HEK293 (cell line): ENCODE measurements around the gene ASCL3.
A peak's percentile ranks its signal among the peaks of the same experiment; 100 is the strongest.

Experiments
- CTCF ChIA-PET: fragments of 350-600 bp; formaldehyde crosslinking; extraction: SDS; loops from one replicate; lab custom pipeline; 2021; ENCODE audit warnings: antibody characterized with exemption; lab: Yijun Ruan, JAX
- POLR2A ChIA-PET: fragments of 300-600 bp; formaldehyde crosslinking; extraction: SDS; loops from one replicate; lab custom pipeline; 2020; ENCODE audit warnings: antibody characterized with exemption, inconsistent platforms; lab: Yijun Ruan, JAX
- H3K27ac ChIP-seq: fragments of 200-500 bp; sonication (Bioruptor generic); 2 replicates; pipeline ENCODE4 v1.5.1; 2014; ENCODE audit warnings: low read depth, low read length, control low read depth, inconsistent platforms; ENCODE audit errors: extremely low read depth
- H3K36me3 ChIP-seq, 2 experiments: fragments of 200-500 bp in 1 of 2; sonication (Bioruptor generic) in 1 of 2; 1 replicate in 1 of 2; 2 replicates in 1 of 2; pipeline ENCODE4 v1.5.1; 2014 to 2017; ENCODE audit warnings: inconsistent platforms in 2 of 2, low read length in 2 of 2; ENCODE audit not compliant: control insufficient read depth in 2 of 2, insufficient read depth in 1 of 2
- H3K4me1 ChIP-seq: fragments of 200-500 bp; sonication (Bioruptor generic); 2 replicates; pipeline ENCODE4 v1.5.1; 2014; ENCODE audit warnings: mild to moderate bottlenecking, low read length, inconsistent platforms; ENCODE audit not compliant: control insufficient read depth, insufficient read depth
- H3K4me3 ChIP-seq: 2 replicates; pipeline ENCODE4 v1.5.1; 2011; ENCODE audit warnings: low read depth, mild to moderate bottlenecking, control low read depth, low read length, moderate library complexity
- H3K9me3 ChIP-seq: fragments of 200-500 bp; sonication (Bioruptor generic); 2 replicates; pipeline ENCODE4 v1.5.1; 2014; ENCODE audit warnings: low read depth, low read length, inconsistent platforms; ENCODE audit not compliant: control insufficient read depth, insufficient read depth
- BCL11A ChIP-seq: fragments of 450-650 bp; formaldehyde crosslinking; IDR thresholded peaks from 2 replicates; pipeline ENCODE4 v1.5.1; 2016; ENCODE audit warnings: low read depth, missing biosample characterization, missing genetic modification characterization
- KLF8 ChIP-seq: fragments of 450-650 bp; formaldehyde crosslinking; IDR thresholded peaks from 2 replicates; pipeline ENCODE4 v1.5.1; 2016; ENCODE audit warnings: missing biosample characterization, missing genetic modification characterization
- OSR2 ChIP-seq: fragments of 450-650 bp; formaldehyde crosslinking; IDR thresholded peaks from 2 replicates; pipeline ENCODE4 v1.5.1; 2016; ENCODE audit warnings: missing biosample characterization, missing genetic modification characterization
- OVOL3 ChIP-seq: fragments of 450-650 bp; formaldehyde crosslinking; IDR thresholded peaks from 2 replicates; pipeline ENCODE4 v1.5.1; 2016; ENCODE audit warnings: missing biosample characterization, missing genetic modification characterization
- REST ChIP-seq: fragments of 450-650 bp; formaldehyde crosslinking; IDR thresholded peaks from 2 replicates; pipeline ENCODE4 v1.5.1; 2016; ENCODE audit warnings: missing biosample characterization, missing genetic modification characterization
- SP2 ChIP-seq: fragments of 450-650 bp; formaldehyde crosslinking; IDR thresholded peaks from 2 replicates; pipeline ENCODE4 v1.5.1; 2016; ENCODE audit warnings: missing biosample characterization, missing genetic modification characterization
- ZBTB20 ChIP-seq: fragments of 450-650 bp; formaldehyde crosslinking; IDR thresholded peaks from 2 replicates; pipeline ENCODE4 v1.5.1; 2016; ENCODE audit warnings: missing biosample characterization, missing genetic modification characterization
- ZNF121 ChIP-seq: fragments of 450-650 bp; formaldehyde crosslinking; IDR thresholded peaks from 2 replicates; pipeline ENCODE4 v1.5.1; 2016; ENCODE audit warnings: missing biosample characterization, missing genetic modification characterization
- ZNF19 ChIP-seq: fragments of 450-650 bp; formaldehyde crosslinking; IDR thresholded peaks from 2 replicates; pipeline ENCODE4; 2016; ENCODE audit warnings: missing biosample characterization, missing genetic modification characterization, low read depth
- ZNF2 ChIP-seq: fragments of 450-650 bp; formaldehyde crosslinking; IDR thresholded peaks from 2 replicates; pipeline ENCODE4 v1.5.1; 2016; ENCODE audit warnings: missing biosample characterization, missing genetic modification characterization
- ZNF221 ChIP-seq: fragments of 450-650 bp; formaldehyde crosslinking; IDR thresholded peaks from 2 replicates; pipeline ENCODE4 v1.5.1; 2017; ENCODE audit warnings: missing biosample characterization, missing genetic modification characterization, borderline replicate concordance
- ZNF350 ChIP-seq: fragments of 450-650 bp; formaldehyde crosslinking; IDR thresholded peaks from 2 replicates; pipeline ENCODE4 v1.5.0; 2017; ENCODE audit warnings: missing biosample characterization, mild to moderate bottlenecking, missing genetic modification characterization
- ZNF37A ChIP-seq: fragments of 450-650 bp; IDR thresholded peaks from 2 replicates; pipeline ENCODE4 v1.5.1; 2018; ENCODE audit warnings: missing biosample characterization, missing genetic modification characterization
- ZNF398 ChIP-seq: fragments of 450-650 bp; formaldehyde crosslinking; IDR thresholded peaks from 2 replicates; pipeline ENCODE4 v1.5.1; 2017; ENCODE audit warnings: missing biosample characterization, missing genetic modification characterization
- ZNF449 ChIP-seq: fragments of 450-650 bp; formaldehyde crosslinking; IDR thresholded peaks from 2 replicates; pipeline ENCODE4 v1.5.1; 2017; ENCODE audit warnings: missing biosample characterization, mild to moderate bottlenecking, missing genetic modification characterization, moderate library complexity
- ZNF473 ChIP-seq: fragments of 450-650 bp; formaldehyde crosslinking; IDR thresholded peaks from 2 replicates; pipeline ENCODE4 v1.5.1; 2017; ENCODE audit warnings: missing biosample characterization, missing genetic modification characterization
- ZNF600 ChIP-seq: fragments of 450-650 bp; formaldehyde crosslinking; IDR thresholded peaks from 2 replicates; pipeline ENCODE4 v1.5.1; 2016; ENCODE audit warnings: missing biosample characterization, missing genetic modification characterization
- ZNF623 ChIP-seq: fragments of 450-650 bp; formaldehyde crosslinking; IDR thresholded peaks from 2 replicates; pipeline ENCODE4 v1.5.1; 2016; ENCODE audit warnings: missing biosample characterization, missing genetic modification characterization
- ZNF639 ChIP-seq: fragments of 450-650 bp; formaldehyde crosslinking; IDR thresholded peaks from 2 replicates; pipeline ENCODE4 v1.5.1; 2016; ENCODE audit warnings: missing biosample characterization, missing genetic modification characterization
- ZSCAN23 ChIP-seq: fragments of 450-650 bp; formaldehyde crosslinking; IDR thresholded peaks from 2 replicates; pipeline ENCODE4 v1.5.1; 2016; ENCODE audit warnings: missing biosample characterization, missing genetic modification characterization

ASCL3 gene

GRCh38 chr11:8933931-8934330 lies 8.9 kb downstream of the ASCL3 start (continued):
- no peak for TF ChIP-seq BCL11A (tag by site-specific recombination)

GRCh38 chr11:8932564-8933180 lies 10.1 kb downstream of the ASCL3 start, which contains the start of gene C11orf16:
TSS of gene C11orf16 (minus strand) at chr11:8932947. CDS start at chr11:8932308, 639 bp downstream.
- Histone ChIP-seq H3K9me3 (no peaks in the 10 kb centered on the region), H3K27ac (no peak within 1 kb of the TSS), H3K4me1 (no peaks in the 10 kb centered on the region)
- POLR2A ChIA-PET, result interaction anchor here (1.1 kb wide), 1 partner anchor 11 kb away, joined by 3 read pairs; no protein-coding TSS in a partner anchor
- TF ChIP-seq ZNF449, result peak; percentile 72
- no peak for TF ChIP-seq OSR2 (tag by site-specific recombination)
- TF ChIP-seq, all 188 proteins: peak for 1
- Histone ChIP-seq H3K36me3 (peaks cover 0 to 3% of the 10 kb centered on the region in 2 experiments; a peak in 1 of 3 replicates), H3K4me3 (no peak within 1 kb of the TSS)
- CTCF ChIA-PET, result interaction anchor here (2.3 kb wide), 1 partner anchor 27 kb away, joined by 9 read pairs; no protein-coding TSS in a partner anchor

GRCh38 chr11:8930456-8931175 lies 12.2 kb downstream of the ASCL3 start:
- TF ChIP-seq ZNF623 (tag by site-specific recombination), result no peak
- TF ChIP-seq KLF8 (tag by site-specific recombination), result no peak
- TF ChIP-seq ZNF2 (tag by site-specific recombination), result no peak
- no peak for TF ChIP-seq ZNF221 (tag by site-specific recombination)
- TF ChIP-seq ZNF350 (tag by site-specific recombination), result no peak
- TF ChIP-seq ZBTB20, result no peak
- TF ChIP-seq ZNF19 (tag by site-specific recombination), result no peak
- no peak for TF ChIP-seq ZNF37A (tag by site-specific recombination)
- no peak for TF ChIP-seq ZNF600 (tag by site-specific recombination)
- TF ChIP-seq SP2 (tag by site-specific recombination), result no peak
- no peak for TF ChIP-seq ZNF639 (tag by site-specific recombination)
- no peak for TF ChIP-seq ZSCAN23 (tag by site-specific recombination)
- no peak for TF ChIP-seq REST (tag by site-specific recombination)
- TF ChIP-seq ZNF121 (tag by site-specific recombination), result no peak
- no peak for TF ChIP-seq ZNF398 (tag by site-specific recombination)
- TF ChIP-seq ZNF473 (tag by site-specific recombination), result no peak
- no peak for TF ChIP-seq OVOL3 (tag by site-specific recombination)
- POLR2A ChIA-PET, result interaction anchor here (0.6 kb wide), 1 partner anchor 18 kb away, joined by 3 read pairs; no protein-coding TSS in a partner anchor
- Histone ChIP-seq H3K36me3 (peaks cover 0 to 17% of the 10 kb centered on the region in 2 experiments; a peak in 1 of 3 replicates), H3K27ac (no peak overlapping the region), H3K4me1 (no peaks in the 10 kb centered on the region), H3K9me3 (no peaks in the 10 kb centered on the region), H3K4me3 (no peak overlapping the region)
- CTCF ChIA-PET, result interaction anchor here (1.0 to 2.4 kb wide), 4 partner anchors 9 to 207 kb away, joined by 3 to 9 read pairs (median 5); no protein-coding TSS in a partner anchor
